ENCODE data around the gene APOBEC4. TPM values are rescaled to one million over a fixed set of nuclear protein-coding genes. Genes with fewer than 3 reads are reported as not detected.

The APOBEC4 gene
- total RNA-seq, 4 donors from 2014 or later: not detected

GRCh38 chr1:183651612-183652011 lies 1.5 kb downstream of the APOBEC4 start:
- no peak for ATAC-seq
- H3K9me3 ChIP-seq: no peaks in the 10 kb centered on the region
- WGBS, 2 donors (ENCODE audit: low coverage in 1 of 2): 83 to 89% methylated on average over 1 to 5 of the region's 5 CpGs
- H3K27ac ChIP-seq: no peak overlapping the region
- TF ChIP-seq POLR2AphosphoS5 (IDR thresholded peaks at IDR 0.05) (no peak), EP300 (IDR thresholded peaks at IDR 0.05) (no peak), POLR2A (IDR thresholded peaks at IDR 0.05) (no peak)
- TF ChIP-seq, protein P1, sequence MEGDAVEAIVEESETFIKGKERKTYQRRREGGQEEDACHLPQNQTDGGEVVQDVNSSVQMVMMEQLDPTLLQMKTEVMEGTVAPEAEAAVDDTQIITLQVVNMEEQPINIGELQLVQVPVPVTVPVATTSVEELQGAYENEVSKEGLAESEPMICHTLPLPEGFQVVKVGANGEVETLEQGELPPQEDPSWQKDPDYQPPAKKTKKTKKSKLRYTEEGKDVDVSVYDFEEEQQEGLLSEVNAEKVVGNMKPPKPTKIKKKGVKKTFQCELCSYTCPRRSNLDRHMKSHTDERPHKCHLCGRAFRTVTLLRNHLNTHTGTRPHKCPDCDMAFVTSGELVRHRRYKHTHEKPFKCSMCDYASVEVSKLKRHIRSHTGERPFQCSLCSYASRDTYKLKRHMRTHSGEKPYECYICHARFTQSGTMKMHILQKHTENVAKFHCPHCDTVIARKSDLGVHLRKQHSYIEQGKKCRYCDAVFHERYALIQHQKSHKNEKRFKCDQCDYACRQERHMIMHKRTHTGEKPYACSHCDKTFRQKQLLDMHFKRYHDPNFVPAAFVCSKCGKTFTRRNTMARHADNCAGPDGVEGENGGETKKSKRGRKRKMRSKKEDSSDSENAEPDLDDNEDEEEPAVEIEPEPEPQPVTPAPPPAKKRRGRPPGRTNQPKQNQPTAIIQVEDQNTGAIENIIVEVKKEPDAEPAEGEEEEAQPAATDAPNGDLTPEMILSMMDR (IDR thresholded peaks at IDR 0.05): no peak
- no peak overlapping the region for H3K4me3 ChIP-seq
- H3K36me3 ChIP-seq: no peaks in the 10 kb centered on the region
- H3K4me1 ChIP-seq: peaks cover 2 to 38% (median 7%) of the 10 kb centered on the region in 3 donors
- H3K27me3 ChIP-seq: no peaks in the 10 kb centered on the region

GRCh38 chr1:183648042-183648441 lies 5.1 kb downstream of the APOBEC4 start:
- Histone ChIP-seq H3K27me3 (no peaks in the 10 kb centered on the region), H3K36me3 (no peaks in the 10 kb centered on the region), H3K9me3 (no peaks in the 10 kb centered on the region), H3K4me1 (peaks cover 0 to 6% (median 0%) of the 10 kb centered on the region in 3 donors), H3K4me3 (no peak overlapping the region), H3K27ac (no peak overlapping the region)
- ATAC-seq: no peak
- 88 to 97% methylated on average over 6 to 8 of the region's 8 CpGs for WGBS, 2 donors (ENCODE audit: low coverage in 1 of 2)
- TF ChIP-seq POLR2AphosphoS5 (IDR thresholded peaks at IDR 0.05) (no peak), POLR2A (IDR thresholded peaks at IDR 0.05) (no peak), EP300 (IDR thresholded peaks at IDR 0.05) (no peak)
- TF ChIP-seq, protein P1 (IDR thresholded peaks at IDR 0.05): no peak

- H3K27ac ChIP-seq: no peak overlapping the region
- TF ChIP-seq, protein P1 (IDR thresholded peaks at IDR 0.05): no peak
- TF ChIP-seq POLR2AphosphoS5 (IDR thresholded peaks at IDR 0.05): no peak
- no peak for TF ChIP-seq EP300 (IDR thresholded peaks at IDR 0.05)
- TF ChIP-seq POLR2A (IDR thresholded peaks at IDR 0.05): no peak
- H3K36me3 ChIP-seq: no peaks in the 10 kb centered on the region
- H3K9me3 ChIP-seq: no peaks in the 10 kb centered on the region
- no peaks in the 10 kb centered on the region for H3K4me1 ChIP-seq
- H3K27me3 ChIP-seq: no peaks in the 10 kb centered on the region
- H3K4me3 ChIP-seq: no peak overlapping the region
- no peak for ATAC-seq
These were observed 6.3 kb downstream of the APOBEC4 start for GRCh38 chr1:183646776-183647175.

DNA sequence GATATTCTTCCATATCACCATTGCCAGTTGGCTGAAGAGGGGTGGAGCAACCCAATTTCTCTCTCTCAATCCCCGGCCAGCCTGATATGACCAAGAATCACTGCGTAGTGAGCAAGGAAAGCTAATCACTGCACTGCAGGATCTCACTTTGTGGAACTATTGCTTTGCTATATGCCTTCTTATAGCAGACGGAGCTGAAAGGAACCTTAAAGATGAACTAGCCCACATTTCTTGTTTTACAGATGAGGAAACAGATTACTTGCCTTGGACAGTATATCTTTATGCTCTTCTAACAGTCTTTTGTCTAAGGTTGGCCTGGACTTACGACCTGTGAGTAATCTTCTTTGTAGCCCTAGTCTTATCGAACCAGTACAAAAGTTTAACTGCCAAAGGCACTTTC lies 7.6 kb downstream of the APOBEC4 start:
- Histone ChIP-seq H3K27ac (no peak overlapping the region), H3K27me3 (no peaks in the 10 kb centered on the region), H3K9me3 (no peaks in the 10 kb centered on the region), H3K4me1 (no peaks in the 10 kb centered on the region), H3K36me3 (no peaks in the 10 kb centered on the region), H3K4me3 (no peak overlapping the region)
- TF ChIP-seq, protein P1 (IDR thresholded peaks at IDR 0.05): no peak
- TF ChIP-seq POLR2AphosphoS5 (IDR thresholded peaks at IDR 0.05): no peak
- TF ChIP-seq EP300 (IDR thresholded peaks at IDR 0.05): no peak
- no peak for TF ChIP-seq POLR2A (IDR thresholded peaks at IDR 0.05)
- no peak for ATAC-seq
- 93 to 95% methylated on average over 3 to 5 of the region's 5 CpGs for WGBS, 2 donors (ENCODE audit: low coverage in 1 of 2)

GRCh38 chr1:183642166-183642565 lies 10.9 kb downstream of the APOBEC4 start:
- Histone ChIP-seq H3K4me3 (no peak overlapping the region), H3K27ac (no peak overlapping the region), H3K4me1 (peaks cover 0 to under 1% (median 0%) of the 10 kb centered on the region in 3 donors), H3K36me3 (no peaks in the 10 kb centered on the region), H3K27me3 (no peaks in the 10 kb centered on the region), H3K9me3 (no peaks in the 10 kb centered on the region)
- no peak for ATAC-seq
- 90 to 100% methylated on average over 2 to 3 of the region's 3 CpGs for WGBS, 2 donors (ENCODE audit: low coverage in 1 of 2)
- TF ChIP-seq EP300 (IDR thresholded peaks at IDR 0.05): no peak
- TF ChIP-seq POLR2A (IDR thresholded peaks at IDR 0.05): no peak
- TF ChIP-seq POLR2AphosphoS5 (IDR thresholded peaks at IDR 0.05): no peak
- TF ChIP-seq, protein P1 (IDR thresholded peaks at IDR 0.05): no peak

Data from gastroesophageal sphincter (tissue), 4 donors.